ENCODE results near the gene STAT5B.
"Not testable (repeated sequence)": the region's sequence is repeated elsewhere in the genome, so short reads cannot be mapped to it uniquely, and the experiment has no call there.

STAT5B gene

GRCh38 chr17:42191275-42191608 lies 84.9 kb downstream of the STAT5B start:
- DNase-seq, result no peak

DNA sequence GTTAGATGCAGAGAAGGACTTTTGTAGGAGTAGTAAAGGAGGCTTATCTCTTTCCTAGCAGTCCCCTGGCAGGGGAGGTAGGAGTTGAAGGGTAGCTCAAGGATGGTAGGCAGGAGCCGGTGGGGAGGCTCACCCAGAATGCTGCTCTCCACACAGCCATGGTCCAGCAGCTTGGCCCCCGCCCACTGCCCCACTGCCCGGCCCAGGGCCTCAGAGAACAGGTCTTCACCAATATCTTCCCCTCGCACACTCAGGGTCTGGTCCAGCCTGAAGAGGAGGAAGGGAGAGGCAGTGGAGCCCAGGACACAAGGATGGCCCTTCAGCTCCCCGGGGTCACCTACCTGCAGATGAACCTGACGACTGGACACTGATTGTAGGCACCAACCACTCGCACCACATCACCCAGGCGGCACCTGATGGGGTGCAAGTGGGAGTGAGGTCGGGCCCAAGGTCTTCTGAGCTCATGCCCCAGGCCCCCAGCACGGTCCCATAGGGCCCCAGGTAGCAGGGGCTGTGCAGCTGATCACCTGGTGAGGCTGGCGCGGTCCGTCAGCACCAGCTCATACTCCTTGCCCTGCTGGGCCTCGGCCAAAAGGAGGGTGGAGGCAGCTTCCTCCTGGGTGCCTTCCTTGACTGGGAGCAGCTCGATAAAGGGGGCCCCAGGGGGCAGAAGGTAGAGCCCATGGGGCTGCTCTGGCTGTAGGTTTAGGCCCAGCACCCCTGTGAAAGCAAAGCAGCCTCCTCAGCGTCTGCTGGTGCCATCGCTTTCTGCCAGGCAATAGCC lies 85.5 kb downstream of the STAT5B start:
- no peak for DNase-seq

- no peak for DNase-seq
Measured at GRCh38 chr17:42189651-42189965, 86.6 kb downstream of the STAT5B start.

- no peak for DNase-seq
Measured at GRCh38 chr17:42188749-42189650, 87.2 kb downstream of the STAT5B start.

DNA sequence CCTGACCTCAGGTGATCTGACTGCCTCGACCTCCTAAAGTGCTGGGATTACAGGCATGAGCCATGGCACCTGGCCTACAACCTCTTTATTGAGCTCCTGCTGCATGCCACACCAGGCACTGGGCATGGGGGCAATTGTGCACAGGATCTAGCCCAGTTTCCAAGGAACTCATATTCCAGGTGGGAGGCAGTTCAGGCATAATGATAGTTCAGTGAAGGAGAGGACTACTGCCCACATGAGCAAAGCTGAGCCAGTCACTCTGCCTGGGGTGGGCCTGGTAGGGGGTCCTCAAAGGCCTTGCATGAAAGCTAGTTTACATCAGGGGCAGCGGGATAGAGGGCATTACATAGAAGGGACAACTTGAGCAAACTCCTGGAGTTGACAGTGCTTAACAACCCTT lies 88.4 kb downstream of the STAT5B start:
- no peak for DNase-seq

- DNase-seq, result not testable (repeated sequence)
Measured at GRCh38 chr17:42186191-42186590, 90.0 kb downstream of the STAT5B start.

DNA sequence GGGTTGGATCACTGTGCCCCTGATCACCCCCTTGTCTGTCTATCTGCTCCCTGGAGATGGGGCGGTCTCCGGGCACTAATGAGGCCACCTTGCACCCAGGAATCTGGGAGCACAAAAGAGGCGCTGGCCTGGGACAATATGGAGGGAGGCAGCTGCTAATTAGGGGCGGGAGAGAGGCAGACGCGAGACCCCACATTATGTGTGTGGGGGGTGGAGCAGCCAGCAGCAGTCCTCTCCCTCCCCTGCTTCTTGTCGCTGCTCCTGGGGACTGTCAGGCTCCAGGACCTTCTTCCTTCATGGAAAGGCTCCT lies 90.6 kb downstream of the STAT5B start:
- no peak for DNase-seq

DNA sequence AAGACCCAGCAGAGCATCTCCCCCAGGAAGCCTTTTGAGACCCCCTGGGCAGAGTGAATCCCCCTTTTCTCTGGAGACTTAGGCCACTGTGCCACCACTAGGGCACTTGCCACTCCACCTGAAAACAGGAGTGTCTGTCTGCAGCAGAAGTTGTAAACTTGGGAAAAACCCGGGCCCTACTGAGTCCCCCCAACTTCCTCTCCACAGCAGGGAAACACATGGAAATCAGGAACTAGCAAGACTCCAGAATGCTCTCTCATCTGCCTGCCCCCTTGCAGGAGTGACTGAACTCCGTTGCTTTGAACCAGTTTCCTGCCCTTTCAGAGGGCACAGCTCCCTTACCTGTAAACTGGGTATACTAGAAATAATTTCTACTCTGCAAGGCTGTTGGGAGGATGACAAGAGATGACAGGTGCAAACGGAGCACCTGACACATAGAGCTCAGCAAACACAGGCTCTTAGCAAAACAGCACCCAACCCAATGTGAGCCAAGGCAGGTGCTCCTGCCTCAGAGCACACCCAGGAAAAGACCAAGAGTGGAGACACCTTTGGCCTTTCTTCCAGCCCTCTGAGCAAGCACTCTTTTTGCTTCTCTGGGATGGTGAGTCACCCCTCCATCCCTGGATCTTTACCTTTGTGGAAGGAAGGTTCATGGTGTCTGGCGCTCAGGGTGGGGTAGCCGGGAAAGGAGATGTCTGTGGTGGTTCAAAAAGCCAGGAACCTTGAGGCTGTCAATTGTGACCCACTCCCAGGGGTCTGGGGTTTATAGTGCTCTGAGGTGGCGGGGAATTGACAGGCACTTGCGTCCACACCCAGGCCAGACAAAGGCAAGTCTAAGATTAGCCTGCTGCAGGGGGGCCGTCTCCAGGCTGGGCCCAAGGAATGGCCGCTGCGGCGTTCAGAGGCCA lies 91.2 kb downstream of the STAT5B start, which contains the start of gene HCRT:
TSS of gene HCRT (minus strand) at position 740 of the 908 bp plus-strand sequence. CDS start at position 653, 87 bp downstream.
- no peak for DNase-seq

GRCh38 chr17:42183741-42184711 lies 92.2 kb downstream of the STAT5B start:
- DNase-seq, result peak; percentile 57

DNA sequence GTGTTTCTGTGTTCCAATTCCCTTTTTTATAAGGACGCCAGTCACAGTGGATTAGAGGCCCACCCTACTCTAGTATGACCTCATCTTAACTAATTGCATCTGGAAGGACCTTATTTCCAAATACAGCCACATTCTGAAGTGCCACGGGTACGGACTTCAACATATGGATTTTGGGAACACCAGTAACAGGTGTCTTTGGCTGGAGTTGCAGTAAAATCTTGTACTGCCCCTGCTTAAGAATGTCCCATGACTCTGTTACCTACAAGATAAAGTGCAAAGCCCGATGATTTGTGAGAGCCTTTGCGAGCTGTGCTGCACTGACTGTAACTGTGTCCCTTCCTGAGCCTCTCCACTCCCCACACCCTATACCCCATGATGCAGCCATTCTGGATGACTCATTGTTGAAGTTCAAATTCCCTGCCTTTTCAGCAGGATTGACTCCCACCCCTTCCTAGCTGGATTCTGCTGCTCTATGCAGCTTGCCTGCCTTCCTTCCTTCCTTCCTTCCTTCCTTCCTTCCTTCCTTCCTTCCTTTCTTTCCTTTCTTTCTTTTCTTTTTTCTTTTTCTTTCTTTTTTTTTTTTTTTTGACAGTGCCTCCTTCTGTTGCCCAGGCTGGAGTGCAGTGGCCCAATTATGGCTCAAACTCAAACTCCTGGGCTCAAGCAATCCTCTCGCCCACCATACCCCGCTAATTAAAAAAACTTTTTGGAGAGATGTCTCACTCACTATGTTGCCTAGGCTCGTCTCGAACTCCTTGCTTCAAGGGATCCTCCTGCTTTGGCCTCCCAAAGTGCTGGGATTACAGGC lies 93.1 kb downstream of the STAT5B start:
- DNase-seq, result no peak

DNA sequence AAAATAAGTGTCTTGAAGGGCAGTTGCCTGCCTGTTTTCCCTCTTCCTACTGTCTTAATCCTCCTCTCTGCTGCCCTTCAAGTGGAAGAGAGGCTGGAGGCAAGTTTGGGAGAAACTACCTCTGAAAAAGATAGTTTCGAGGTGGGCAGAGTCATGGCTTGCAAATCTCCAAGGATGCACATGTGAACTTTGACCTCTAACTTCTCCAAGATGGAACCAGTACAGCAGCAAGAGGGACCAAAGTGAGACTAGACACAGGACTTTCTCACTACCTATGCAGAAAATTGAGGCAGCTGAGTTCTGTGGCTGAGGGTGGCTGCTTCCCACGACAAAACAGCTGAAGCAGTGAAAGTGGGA lies 94.4 kb downstream of the STAT5B start:
- no peak for DNase-seq

DNA sequence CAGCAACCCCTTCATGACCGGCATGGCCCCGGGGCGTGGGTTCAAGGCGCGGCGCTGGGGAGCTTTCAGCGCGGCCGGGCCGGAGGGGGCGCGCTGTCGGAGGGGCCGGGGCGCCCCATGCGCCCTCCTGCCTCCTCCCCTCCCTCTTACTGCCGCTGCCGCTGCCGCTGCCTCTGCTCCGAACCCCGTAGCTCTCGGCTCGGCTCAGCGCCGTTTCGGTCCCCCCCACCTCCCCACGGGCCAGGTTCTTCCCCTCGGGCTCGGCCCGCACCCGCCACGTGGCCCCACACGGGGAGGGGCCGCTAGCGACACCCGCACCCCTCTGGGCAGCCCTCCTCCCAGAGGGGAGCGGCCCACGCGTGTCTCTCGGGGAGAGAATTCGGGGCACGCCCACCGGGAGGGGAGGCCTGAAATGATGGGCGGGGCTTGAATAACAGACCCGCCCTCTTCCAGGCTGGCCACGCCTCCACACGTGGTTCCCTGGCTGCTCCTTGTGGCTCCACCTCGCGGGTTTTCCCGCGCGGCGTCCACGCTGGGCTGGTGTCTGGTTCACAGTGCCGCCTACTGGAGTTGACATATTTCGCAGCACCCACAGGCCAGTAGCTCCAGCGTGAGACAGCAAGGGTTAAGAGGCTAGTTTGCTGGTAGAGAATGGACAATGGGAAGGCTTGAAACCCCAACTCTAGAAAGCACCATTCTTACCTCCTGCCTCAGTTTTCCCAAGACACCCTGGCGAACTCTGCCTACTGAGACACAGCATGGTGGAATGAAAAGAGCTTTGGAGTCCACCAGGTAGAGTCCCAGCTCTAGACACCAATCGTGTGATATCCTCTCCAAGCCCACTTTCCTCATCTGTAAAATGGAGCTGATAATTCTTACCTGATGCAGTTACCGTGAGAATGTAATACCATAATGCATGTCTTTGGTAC lies 95.0 kb downstream of the STAT5B start, which contains the start of gene KCNH4:
TSS of gene KCNH4 (minus strand) at position 221 of the 929 bp plus-strand sequence. CDS start at position 24, 197 bp downstream.
- peak; percentile 75 for DNase-seq

- DNase-seq, result no peak
Measured at GRCh38 chr17:42180411-42180921, 95.7 kb downstream of the STAT5B start.

DNA sequence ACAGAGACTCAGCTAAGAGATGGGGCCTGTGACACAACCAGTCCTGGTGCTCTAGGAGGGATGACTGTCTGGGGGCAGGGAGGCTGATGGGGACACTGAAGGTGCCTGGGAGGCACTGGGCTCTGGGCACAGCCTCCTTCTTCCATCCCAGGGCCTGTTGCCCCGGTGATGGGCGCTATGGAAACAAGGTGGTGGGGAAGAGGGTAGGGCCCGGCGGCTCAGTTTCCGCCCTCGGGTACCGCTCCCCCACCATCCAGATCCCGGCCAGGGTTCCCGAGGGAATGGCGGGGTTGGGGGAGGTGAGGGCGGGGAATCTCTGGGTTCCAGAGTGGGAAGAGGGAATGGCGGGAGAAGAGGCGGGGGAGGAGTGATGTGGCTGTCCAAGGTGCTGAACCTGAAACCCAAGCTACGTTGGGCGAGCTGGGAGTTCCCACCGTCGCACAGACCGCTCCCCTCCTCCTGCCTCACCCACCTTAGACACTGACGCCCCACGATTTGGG lies 96.2 kb downstream of the STAT5B start:
- DNase-seq, result no peak

GRCh38 chr17:42179335-42179734 lies 96.9 kb downstream of the STAT5B start:
- DNase-seq, result no peak

DNA sequence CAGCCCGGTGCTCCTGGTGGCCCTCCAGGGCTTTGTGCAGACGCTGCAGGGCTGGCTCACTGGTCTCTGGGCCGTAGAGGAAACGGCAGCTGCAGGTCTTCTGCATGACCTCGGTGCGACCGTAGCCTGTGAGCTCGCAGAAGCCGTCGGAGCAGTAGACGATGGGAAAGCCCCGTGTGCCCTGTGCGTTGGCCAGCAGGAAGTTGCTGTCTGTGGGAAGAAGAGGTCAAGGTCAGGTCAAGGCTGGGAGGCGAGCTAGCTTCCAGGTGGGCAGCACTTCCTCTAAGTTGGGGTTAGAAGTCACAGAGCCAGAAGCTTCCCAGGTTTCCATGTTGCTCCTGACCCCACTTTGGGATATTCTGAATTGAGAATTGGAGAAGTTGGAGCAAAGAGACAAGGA lies 97.4 kb downstream of the STAT5B start:
- DNase-seq, result no peak

GRCh38 chr17:42177684-42178083 lies 98.5 kb downstream of the STAT5B start:
- DNase-seq, result no peak

- no peak for DNase-seq
Measured at GRCh38 chr17:42174126-42174783, 101.9 kb downstream of the STAT5B start.

- no peak for DNase-seq
Measured at GRCh38 chr17:42171831-42172230, 104.4 kb downstream of the STAT5B start.
